ENCODE results near the gene CLEC6A.

The CLEC6A gene

GRCh38 chr12:8504351-8504750 lies 48.6 kb downstream of the CLEC6A start:
- Mint-ChIP-seq H3K27me3 (peaks cover 36% of the 10 kb centered on the region), H3K4me1 (peaks cover 8% of the 10 kb centered on the region), H3K9me3 (no peaks in the 10 kb centered on the region), H3K4me3 (no peak overlapping the region), H3K27ac (ENCODE audit: low read depth) (no peak overlapping the region), H3K36me3 (ENCODE audit: insufficient read depth) (no peaks in the 10 kb centered on the region)
- ATAC-seq (replicated peaks; ENCODE audit: extremely low read depth, poor library complexity, severe bottlenecking), result no peak
- no peak for DNase-seq (ENCODE audit: low spot score in 2 of 2)

GRCh38 chr12:8507596-8507995 lies 51.8 kb downstream of the CLEC6A start:
- Mint-ChIP-seq H3K4me3 (no peak overlapping the region), H3K27ac (ENCODE audit: low read depth) (no peak overlapping the region), H3K9me3 (no peaks in the 10 kb centered on the region), H3K36me3 (ENCODE audit: insufficient read depth) (no peaks in the 10 kb centered on the region), H3K27me3 (peaks cover 53% of the 10 kb centered on the region), H3K4me1 (no peaks in the 10 kb centered on the region)
- ATAC-seq (replicated peaks; ENCODE audit: extremely low read depth, poor library complexity, severe bottlenecking) (no peak), DNase-seq (ENCODE audit: low spot score in 2 of 2) (no peak)

- DNase-seq (ENCODE audit: low spot score in 2 of 2) (no peak), ATAC-seq (replicated peaks; ENCODE audit: extremely low read depth, poor library complexity, severe bottlenecking) (no peak)
- Mint-ChIP-seq H3K4me1 (no peaks in the 10 kb centered on the region), H3K9me3 (no peaks in the 10 kb centered on the region), H3K4me3 (no peak overlapping the region), H3K27ac (ENCODE audit: low read depth) (no peak overlapping the region), H3K27me3 (peaks cover 60% of the 10 kb centered on the region), H3K36me3 (ENCODE audit: insufficient read depth) (no peaks in the 10 kb centered on the region)
Observed at GRCh38 chr12:8508223-8508622, 52.5 kb downstream of the CLEC6A start.

GRCh38 chr12:8508910-8509841 lies 53.4 kb downstream of the CLEC6A start:
- H3K27ac Mint-ChIP-seq (ENCODE audit: low read depth), result no peak overlapping the region
- no peak overlapping the region for H3K4me3 Mint-ChIP-seq
- H3K4me1 Mint-ChIP-seq, result no peaks in the 10 kb centered on the region
- no peaks in the 10 kb centered on the region for H3K36me3 Mint-ChIP-seq (ENCODE audit: insufficient read depth)
- ATAC-seq (replicated peaks; ENCODE audit: extremely low read depth, poor library complexity, severe bottlenecking), result no peak
- H3K9me3 Mint-ChIP-seq, result no peaks in the 10 kb centered on the region
- H3K27me3 Mint-ChIP-seq, result peaks cover 69% of the 10 kb centered on the region
- DNase-seq (ENCODE audit: low spot score in 2 of 2), result no peak

- Mint-ChIP-seq H3K27me3 (peaks cover 86% of the 10 kb centered on the region), H3K36me3 (ENCODE audit: insufficient read depth) (no peaks in the 10 kb centered on the region), H3K4me3 (no peak within 1 kb of the TSS), H3K27ac (ENCODE audit: low read depth) (peak within 1 kb of the TSS; percentile 6), H3K4me1 (no peaks in the 10 kb centered on the region), H3K9me3 (no peaks in the 10 kb centered on the region)
- DNase-seq (ENCODE audit: low spot score in 2 of 2) (no peak), ATAC-seq (replicated peaks; ENCODE audit: extremely low read depth, poor library complexity, severe bottlenecking) (no peak)
Observed at GRCh38 chr12:8513256-8513655, 57.5 kb downstream of the CLEC6A start, which contains the start of gene CLEC4D. Gene CLEC4D, plus strand, starts transcription at chr12:8513503. Its CDS starts 230 bp downstream, at chr12:8513733.

GRCh38 chr12:8517971-8518370 lies 62.2 kb downstream of the CLEC6A start:
- ATAC-seq (replicated peaks; ENCODE audit: extremely low read depth, poor library complexity, severe bottlenecking), result no peak
- H3K4me1 Mint-ChIP-seq, result no peaks in the 10 kb centered on the region
- H3K4me3 Mint-ChIP-seq, result no peak overlapping the region
- no peak for DNase-seq (ENCODE audit: low spot score in 2 of 2)
- no peak overlapping the region for H3K27ac Mint-ChIP-seq (ENCODE audit: low read depth)
- peaks cover 1% of the 10 kb centered on the region for H3K36me3 Mint-ChIP-seq (ENCODE audit: insufficient read depth)
- H3K27me3 Mint-ChIP-seq, result peaks cover 86% of the 10 kb centered on the region
- no peaks in the 10 kb centered on the region for H3K9me3 Mint-ChIP-seq

GRCh38 chr12:8519171-8519570 lies 63.4 kb downstream of the CLEC6A start:
- peaks cover 86% of the 10 kb centered on the region for H3K27me3 Mint-ChIP-seq
- H3K36me3 Mint-ChIP-seq (ENCODE audit: insufficient read depth), result peaks cover 1% of the 10 kb centered on the region

GRCh38 chr12:8527250-8528130 lies 71.7 kb downstream of the CLEC6A start:
- Mint-ChIP-seq H3K9me3 (peaks cover 6% of the 10 kb centered on the region), H3K4me3 (no peak overlapping the region), H3K27me3 (peaks cover 88% of the 10 kb centered on the region), H3K27ac (ENCODE audit: low read depth) (no peak overlapping the region), H3K4me1 (no peaks in the 10 kb centered on the region), H3K36me3 (ENCODE audit: insufficient read depth) (no peaks in the 10 kb centered on the region)
- no peak for ATAC-seq (replicated peaks; ENCODE audit: extremely low read depth, poor library complexity, severe bottlenecking)
- no peak for DNase-seq (ENCODE audit: low spot score in 2 of 2)

More at GRCh38 chr12:8519171-8519570, 63.4 kb downstream of the CLEC6A start:
- DNase-seq (ENCODE audit: low spot score in 2 of 2), result no peak
- H3K9me3 Mint-ChIP-seq, result no peaks in the 10 kb centered on the region
- no peak overlapping the region for H3K27ac Mint-ChIP-seq (ENCODE audit: low read depth)
- no peaks in the 10 kb centered on the region for H3K4me1 Mint-ChIP-seq
- no peak for ATAC-seq (replicated peaks; ENCODE audit: extremely low read depth, poor library complexity, severe bottlenecking)
- H3K4me3 Mint-ChIP-seq, result no peak overlapping the region

Measured in central memory CD8-positive, alpha-beta T cell (primary cell).